Measurements from ENCODE around the gene TBC1D22A.

DNA sequence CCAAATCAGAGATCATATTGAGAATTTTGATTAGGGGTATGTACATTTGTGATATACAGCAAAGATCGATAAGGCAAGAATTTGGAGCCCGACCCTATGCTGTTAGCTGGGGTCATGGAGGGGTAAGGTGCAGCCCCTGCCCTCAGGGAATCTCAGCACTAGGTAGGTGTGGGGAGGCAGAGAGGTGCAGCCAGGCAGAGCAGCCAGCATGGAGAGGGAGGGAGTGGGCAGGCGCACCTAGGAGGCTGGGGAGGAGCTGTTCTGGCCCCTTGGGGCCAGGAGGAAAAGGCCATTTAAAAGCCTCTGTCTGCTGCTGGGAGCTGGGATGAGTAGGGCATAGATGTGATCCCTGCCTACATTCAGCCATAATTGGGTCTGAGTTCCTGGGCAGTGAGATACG, 293.0 kb downstream of the TBC1D22A start:
- TF ChIP-seq POLR2AphosphoS5 (IDR thresholded peaks at IDR 0.05; ENCODE audit: low read depth, low read length) (no peak), TCF12 (IDR thresholded peaks at IDR 0.05) (no peak), MXI1 (IDR thresholded peaks at IDR 0.05; ENCODE audit: low read depth, low read length) (no peak)
- TF ChIP-seq, protein P1, sequence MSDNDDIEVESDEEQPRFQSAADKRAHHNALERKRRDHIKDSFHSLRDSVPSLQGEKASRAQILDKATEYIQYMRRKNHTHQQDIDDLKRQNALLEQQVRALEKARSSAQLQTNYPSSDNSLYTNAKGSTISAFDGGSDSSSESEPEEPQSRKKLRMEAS (IDR thresholded peaks at IDR 0.05; ENCODE audit: low read depth) = no peak
- TF ChIP-seq, protein P2, sequence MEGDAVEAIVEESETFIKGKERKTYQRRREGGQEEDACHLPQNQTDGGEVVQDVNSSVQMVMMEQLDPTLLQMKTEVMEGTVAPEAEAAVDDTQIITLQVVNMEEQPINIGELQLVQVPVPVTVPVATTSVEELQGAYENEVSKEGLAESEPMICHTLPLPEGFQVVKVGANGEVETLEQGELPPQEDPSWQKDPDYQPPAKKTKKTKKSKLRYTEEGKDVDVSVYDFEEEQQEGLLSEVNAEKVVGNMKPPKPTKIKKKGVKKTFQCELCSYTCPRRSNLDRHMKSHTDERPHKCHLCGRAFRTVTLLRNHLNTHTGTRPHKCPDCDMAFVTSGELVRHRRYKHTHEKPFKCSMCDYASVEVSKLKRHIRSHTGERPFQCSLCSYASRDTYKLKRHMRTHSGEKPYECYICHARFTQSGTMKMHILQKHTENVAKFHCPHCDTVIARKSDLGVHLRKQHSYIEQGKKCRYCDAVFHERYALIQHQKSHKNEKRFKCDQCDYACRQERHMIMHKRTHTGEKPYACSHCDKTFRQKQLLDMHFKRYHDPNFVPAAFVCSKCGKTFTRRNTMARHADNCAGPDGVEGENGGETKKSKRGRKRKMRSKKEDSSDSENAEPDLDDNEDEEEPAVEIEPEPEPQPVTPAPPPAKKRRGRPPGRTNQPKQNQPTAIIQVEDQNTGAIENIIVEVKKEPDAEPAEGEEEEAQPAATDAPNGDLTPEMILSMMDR (IDR thresholded peaks at IDR 0.05) = no peak
